CD4-positive, alpha-beta T cell treated with Interleukin-17A for 1 hour (primary cell): Measurements from ENCODE around the gene LRRN3.

Experiments
- DNase-seq: peaks from one replicate; pipeline ENCODE4 v3.0.0-alpha.2; 2020

Gene LRRN3

DNA sequence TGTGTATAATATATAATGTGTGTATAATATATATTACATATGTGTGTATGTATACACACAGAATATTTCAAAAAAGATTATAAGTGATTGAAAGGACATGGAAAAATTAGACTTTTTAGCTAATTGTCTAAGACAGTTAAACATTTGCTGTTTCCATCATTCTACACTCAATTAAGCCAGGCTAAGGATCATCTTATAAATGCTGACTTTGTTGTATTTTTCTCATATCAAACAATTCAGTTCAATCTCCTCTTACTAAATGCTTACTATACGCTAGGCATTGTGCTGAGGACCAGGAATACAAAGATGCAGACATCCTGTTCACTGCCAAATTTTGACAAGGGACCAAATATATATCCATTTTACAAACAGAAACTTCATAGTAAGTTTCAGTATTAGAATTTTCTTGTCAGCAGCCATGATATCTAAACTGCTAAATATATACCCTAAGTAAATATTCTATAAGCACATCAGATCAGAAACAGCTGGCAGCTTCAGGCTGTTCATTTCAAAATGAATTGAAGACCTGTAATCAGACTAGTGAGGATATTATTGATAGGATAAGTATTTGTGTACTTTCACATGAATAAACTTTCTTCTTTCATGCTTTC lies 10.3 kb upstream of the LRRN3 start:
- no peak for DNase-seq

DNA sequence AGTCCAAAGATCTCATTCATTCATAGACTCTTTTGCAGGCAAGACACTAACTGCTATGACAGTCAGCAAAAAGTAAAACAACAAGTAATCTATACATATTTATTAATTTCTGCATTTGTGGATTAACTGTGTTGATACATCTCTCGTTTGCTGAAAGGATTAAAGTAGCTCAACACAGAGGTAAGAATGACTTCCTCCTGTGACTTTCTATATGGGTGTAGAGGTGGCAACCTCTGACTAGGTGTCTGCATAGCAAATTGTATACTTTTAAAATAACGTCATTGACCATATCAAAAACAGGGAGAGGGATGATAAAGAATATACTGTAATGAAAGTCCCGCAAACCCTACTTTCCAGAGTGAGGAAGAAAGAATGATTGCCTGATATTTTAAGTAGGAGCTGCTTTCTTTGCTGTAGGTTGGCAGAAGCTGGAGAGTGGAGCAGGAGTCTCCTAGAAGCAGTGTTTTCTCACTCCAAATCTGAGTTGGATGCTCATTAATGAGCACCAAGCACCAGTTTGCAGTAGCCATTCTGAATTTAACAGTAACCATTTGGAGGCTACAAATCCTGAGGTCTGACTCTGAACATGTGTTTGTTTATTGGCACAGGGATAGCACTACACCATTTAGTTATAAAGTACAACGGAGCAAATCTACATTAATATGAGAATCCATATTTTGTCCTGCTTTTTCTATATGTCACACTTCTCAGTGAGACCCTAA lies 9.2 kb upstream of the LRRN3 start:
- no peak for DNase-seq

DNA sequence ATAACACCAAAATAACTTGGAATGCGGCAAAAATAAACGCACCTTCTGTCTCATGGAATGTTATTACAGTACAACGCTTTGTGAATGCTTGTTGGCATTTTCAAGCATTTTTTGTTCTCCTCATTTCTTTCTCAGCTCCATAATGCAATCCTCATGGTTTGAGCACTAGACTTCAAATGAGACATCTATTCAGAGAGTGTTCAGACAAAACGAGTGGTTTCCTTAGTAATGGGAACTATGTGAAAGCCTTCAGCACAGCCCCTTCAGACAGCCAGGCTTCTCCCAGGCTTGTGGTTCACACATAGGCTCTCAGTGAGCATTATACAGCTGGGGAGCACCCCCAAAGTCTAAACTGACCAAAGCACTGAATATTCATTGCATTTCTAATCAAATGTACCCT lies 8.6 kb upstream of the LRRN3 start:
- no peak for DNase-seq

GRCh38 chr7:111083413-111083812 lies 7.5 kb upstream of the LRRN3 start:
- peak; percentile 76 for DNase-seq

DNA sequence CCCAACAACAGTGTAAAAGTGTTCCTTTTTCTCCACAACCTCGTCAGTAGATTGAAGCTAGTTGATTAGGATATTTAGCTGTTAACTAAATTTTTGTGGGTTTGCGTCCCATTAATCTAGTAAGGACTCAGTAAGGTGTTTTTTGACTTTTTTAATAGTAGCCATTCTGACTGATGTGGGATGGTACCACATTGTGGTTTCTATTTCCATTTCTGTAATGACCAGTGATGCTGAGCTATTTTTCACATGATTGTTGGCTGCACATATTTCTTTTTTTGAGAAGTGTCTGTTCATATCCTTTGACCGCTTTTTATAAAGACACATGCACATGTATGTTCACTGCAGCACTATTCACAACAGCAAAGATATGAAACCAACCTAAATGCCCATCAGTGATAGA lies 5.6 kb upstream of the LRRN3 start:
- DNase-seq = no peak

DNA sequence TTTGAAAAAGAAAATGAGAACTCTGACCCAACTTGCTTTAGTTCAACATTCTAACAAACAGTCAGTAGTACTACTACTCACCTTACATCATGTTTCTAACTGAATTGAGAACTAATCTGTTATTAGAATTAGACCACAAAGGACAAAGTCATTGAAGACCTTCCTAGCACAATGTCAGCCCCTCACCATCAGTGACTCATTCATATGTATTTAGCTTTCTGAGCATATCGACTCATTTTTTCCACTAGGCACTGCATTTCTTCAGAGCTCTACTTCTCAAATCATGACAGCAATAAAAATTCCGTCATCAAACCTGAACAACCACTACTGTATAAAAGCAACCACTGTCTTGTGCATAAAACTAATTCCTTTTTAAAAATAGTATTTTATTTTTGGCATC lies 4.4 kb upstream of the LRRN3 start:
- DNase-seq = no peak

DNA sequence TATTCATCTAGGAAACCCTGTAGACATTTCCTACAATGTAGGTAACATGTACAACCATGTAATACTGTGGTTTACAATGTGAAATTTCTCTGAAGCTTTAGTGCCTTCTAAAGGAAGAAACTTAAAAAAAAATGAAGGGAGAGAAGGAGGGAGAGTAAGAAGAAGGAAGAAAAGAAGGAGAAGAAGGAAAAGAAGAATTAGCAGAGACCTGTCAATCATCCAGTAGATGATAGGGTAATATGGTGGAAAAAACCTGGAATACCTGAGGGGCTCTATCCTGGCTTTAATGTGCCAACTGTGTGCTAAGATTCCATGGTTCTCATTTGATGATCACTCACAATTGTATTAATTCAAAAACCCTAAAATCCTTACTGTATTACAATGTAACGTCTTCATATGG lies 2.6 kb upstream of the LRRN3 start:
- no peak for DNase-seq

DNA sequence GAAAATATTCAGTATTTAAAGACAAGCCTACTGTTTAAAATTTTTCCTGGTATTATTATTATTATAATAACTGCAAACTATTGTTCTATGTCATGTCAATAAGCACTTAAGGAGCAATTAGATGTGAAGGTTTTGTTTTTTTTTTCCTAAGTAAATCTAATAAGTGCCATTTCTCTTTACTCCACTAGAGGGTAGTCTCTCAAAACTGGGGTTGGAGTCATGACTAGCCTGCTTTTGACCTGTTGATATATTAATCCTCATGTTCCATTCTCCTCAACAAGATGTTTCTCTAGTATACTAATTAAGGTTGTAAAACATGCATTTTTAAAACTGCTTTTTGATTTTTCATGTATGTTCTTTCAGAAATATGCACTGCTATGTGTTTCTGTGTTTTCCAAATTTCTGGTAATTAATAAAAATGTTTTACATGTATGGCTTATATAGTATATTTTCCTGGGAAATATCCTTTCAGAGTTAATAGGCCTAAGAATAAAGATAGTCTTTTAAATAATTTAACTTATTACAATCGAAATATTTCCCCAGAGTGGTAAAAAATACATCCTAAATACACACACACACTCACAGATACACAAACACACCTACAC lies 1.0 kb upstream of the LRRN3 start:
- peak; percentile 45 for DNase-seq

DNA sequence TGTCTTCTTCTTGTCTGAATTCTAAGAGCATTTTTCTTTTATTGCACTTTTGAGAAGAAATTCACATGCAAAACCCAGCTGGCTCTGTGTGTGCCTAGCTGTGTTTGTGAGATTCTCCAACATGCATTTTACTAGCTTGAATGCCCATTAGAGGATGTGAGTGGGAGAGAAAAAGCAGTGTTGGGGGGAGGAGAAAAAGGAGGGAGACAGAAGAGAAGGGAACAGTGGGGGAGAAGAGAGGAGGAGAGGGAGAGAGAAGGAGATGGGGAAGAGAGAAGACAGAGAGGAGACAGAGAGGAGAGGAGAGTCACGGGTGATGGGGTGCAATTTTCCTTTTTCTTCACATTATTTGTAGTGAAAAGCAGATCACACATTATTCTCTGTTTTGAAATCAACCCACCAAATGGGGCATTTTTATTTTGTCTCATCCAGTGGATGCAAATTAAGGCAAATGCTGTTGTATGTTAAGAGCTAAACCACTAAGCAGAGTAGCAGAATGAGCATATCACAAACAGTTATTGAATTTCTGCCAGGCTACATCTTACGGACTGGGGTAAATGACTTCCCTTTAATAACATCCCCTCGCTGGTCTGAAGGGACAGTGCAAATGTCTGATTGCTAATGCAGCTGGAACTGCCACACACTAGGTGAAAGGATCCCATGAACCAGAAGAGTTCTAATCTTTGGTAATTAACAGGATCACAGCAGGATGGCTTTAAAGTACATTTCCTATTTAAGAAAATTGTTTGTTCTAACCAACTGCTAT lies 849 bp downstream of the LRRN3 start:
- DNase-seq = no peak

DNA sequence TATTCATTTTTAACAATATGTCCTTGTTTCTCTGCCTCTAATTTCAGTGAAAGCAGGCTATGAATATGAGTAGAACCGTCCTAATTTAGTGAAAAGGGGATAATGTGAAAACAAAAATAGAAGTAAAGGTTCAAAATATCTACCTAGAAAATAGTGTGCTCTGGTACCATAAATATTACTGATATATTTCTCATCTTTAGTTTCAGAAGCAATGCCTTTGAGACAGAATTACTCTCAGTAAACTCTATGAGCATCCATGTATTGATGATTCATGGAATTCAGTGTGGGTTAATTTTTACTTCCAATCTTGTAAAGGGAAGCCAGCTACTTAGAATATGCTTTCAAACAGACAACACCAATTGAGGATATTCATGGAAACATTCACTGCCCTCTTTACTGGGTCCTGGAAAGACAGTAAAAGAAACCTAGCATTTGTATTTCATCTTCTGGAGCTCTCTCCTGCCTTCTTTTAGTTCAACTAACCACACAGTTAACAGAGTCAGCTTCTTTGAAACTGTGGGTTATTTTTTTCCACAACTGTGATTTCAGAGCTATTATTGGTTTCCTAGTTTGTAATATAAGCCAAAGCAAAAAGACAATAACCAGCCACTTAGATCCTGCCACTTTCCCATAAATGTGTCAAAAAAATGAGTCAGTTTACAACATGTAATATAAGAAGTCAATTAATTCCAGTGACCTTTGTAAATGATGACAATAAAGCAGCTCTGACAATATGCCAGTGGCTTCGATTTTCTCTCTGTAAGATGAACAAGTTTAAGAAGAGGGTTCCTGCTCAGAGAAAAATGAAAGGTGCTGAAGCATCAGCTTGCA lies 1.7 kb downstream of the LRRN3 start:
- DNase-seq = no peak

- no peak for DNase-seq
Measured at GRCh38 chr7:111093496-111093895, 2.6 kb downstream of the LRRN3 start.

DNA sequence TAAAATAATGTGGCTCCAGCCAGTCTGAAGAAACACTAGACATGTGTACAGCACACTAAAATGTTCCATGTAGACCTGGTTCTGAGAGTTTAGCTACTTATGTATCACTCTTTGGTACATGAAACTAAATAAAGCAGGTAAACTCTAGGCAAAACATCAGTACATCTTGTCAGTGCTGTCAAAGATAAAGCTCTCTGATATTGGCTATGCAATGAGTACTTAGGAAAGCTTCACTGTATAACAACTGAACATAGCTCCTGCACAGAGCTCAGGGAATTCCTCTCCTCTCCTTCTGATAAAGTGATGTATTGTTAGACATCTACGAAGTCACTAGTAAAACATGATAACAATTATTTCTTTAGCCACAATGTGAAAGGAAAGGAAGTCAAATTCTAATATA lies 3.5 kb downstream of the LRRN3 start:
- DNase-seq = no peak

GRCh38 chr7:111096997-111097396 lies 6.1 kb downstream of the LRRN3 start:
- no peak for DNase-seq

DNA sequence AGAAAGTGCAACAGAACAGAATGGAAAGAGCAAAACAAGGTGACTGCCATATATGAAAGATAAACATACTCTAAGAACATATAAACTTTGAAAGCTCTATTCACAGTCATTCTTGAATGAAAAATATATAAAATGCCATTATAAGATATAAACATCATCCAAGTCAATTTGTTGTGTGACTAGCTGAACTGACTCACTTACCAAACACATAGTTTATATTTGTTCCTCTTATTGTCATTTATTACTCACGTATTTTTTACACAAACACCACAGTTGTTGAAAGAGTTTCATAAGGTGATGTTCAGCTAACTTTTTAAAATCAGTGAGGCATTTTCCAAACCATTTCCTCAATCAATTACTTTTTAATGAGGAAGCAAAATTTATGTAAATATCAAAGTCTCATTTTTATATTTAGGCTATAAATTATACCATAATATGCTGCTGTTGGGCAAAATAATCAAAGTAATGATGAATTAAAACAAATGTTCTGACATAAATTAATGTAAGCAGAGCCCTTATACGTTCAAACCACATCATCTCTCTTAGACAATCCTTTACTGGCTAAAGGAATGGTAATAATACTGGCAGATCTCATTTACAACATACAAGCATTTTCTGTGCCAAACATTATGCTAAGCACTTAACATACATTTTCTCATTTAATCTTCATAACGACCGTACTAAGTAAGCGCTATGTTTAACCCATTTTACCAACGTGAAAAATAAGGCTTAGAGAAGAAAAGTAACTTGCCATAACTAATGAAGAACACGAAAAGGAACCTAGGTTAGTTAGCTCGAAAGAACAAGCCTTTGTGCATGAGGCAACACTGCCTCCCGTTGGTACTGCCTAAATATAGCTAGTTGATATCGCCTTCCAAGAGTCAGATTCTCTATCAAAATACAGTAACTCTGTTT lies 7.3 kb downstream of the LRRN3 start:
- peak; percentile 55 for DNase-seq

- DNase-seq = no peak
Measured at GRCh38 chr7:111098926-111099250, 8.0 kb downstream of the LRRN3 start.

GRCh38 chr7:111101856-111102646 lies 11.1 kb downstream of the LRRN3 start:
- no peak for DNase-seq

DNA sequence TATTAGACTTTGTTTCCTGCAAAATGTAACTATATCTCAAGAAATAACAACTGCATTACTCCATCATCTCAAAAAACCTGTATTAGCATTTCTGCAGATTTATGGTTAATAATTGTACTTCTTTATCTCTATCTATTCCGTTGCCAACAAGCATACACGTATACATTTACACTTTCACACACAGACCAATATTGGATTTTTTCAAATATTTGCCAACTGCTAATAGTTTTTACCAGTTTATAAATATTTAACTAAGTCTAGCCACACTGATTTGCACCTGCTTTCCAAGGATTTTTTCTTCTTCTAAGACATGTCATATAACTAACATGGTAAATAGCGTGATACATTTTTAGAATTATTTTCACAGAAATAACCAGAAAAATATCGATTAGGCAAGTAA lies 12.2 kb downstream of the LRRN3 start:
- no peak for DNase-seq

GRCh38 chr7:111103678-111104274 lies 12.8 kb downstream of the LRRN3 start:
- no peak for DNase-seq

DNA sequence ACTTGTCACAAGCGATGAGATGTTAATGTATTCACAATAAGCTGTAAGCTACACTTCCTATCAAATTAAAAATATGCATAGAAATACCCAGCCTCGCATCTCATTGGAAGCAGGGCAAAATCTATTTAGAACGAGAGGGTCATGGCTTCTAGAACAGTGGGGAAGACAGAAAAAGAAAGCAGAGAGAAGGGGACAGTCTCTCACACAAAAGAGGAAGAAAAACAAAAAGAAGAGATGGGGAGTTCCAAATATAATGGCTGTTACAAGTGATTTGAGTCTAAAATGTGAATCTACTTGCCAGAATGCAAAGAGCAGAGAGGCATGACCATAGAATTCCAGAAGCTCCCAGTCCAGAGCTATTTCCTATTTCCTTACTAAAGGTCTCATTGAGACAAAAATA lies 13.8 kb downstream of the LRRN3 start:
- DNase-seq = no peak

- no peak for DNase-seq
Measured at GRCh38 chr7:111105269-111105668, 14.3 kb downstream of the LRRN3 start.

GRCh38 chr7:111107579-111107978 lies 16.7 kb downstream of the LRRN3 start:
- no peak for DNase-seq
